Epidermal melanocyte (primary cell): ENCODE measurements around the gene IGFBP2.

Experiments used
- DNase-seq: peaks from one replicate; pipeline ENCODE4 v3.0.0; 2011; ENCODE audit warnings: low spot score; ENCODE audit not compliant: insufficient read length

IGFBP2 gene

DNA sequence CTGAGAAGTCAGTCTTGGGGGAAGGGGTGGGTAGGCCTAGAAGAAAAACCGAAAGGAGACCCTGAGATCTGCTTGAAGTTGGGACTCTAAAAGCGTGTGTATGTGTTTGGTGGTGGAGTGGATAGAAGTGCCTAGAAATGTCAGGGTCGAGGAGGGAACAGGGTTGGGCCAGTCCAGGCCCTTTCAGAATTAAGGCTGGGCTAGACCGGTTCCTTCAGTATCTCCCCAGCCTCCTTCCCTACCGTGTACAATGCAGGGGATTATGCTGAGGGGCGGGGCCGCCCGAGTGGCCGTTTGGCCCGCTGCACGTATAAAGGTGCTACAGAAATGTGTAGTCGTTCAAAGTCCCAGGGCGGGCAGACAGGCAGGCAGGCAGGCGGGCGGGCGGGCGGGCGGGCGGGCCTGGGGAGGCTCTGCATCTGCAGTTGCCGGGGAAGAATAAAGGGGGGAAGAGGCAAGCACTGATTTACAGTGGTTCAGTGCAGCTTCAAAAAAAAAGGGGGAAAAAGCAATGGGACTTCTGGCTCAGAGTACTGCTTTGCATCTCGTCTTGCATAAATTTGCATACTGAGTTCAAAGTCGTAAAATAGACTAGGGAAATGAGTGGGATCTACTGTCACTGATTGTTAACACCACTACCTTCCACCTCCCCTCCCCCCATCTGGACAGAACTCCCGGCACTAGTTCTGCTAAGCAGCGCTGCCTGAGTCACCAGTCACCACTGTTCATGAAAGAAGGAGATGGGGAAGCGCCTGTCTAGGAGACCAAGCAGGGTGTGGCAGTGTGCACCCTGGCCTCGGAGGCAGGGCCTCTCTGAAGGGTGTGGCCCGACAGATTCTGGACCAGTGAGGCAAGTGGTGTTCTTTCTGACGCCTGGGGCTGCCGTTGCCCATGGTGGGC lies 3.6 kb downstream of the IGFBP2 start:
- DNase-seq: no peak

DNA sequence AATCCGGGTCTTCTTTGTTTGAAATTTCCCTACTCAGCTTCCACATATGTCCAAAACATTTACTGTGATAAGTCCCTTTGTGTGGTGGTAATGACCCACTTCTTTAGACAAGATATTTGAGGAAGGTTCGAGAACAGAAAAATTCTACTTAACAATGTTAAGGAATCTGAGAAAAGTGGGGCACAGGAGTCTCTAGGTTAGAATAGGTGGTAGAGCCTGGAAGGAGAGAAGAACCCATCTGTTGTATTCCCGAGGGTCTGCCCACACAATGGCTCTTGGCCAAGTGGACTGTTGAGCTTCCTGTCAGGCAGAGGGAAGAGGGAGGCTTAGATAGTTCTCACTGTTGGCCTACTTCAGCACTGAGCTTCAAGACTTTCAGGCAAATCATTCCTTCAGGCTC lies 4.3 kb downstream of the IGFBP2 start:
- no peak for DNase-seq

DNA sequence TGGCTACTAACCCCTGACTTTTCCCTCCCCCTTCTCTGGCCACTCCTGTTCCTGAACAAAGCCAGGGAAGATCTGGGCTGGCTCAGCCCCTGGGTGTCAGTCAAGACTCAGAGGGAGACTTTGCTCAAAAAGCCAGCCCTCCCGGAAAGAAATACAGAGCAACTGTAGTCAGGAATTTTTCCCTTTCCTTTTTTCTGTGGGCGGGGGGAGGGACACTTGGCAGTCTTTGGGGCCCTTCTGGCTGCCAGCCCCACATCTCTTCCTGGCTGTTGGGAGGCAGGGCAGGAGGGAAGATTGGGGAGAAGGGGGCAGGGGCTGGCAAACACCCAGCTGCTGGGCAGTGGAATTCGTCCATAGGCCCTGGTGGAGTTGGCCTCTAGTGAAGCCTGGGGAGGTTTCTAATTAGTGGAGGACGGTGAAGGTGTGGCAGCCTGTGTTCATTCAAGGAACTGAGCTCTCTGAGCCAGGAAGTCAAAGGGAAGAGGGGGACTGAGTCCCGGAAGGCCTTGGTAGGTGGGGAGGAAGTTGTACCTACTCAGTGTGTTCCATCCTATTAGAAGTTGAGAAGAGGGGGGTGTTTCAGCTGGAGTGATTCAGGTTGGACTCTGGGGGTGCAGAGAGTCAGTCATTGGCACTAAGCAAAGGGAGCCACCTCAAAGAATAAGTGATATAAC lies 10.9 kb downstream of the IGFBP2 start:
- no peak for DNase-seq

DNA sequence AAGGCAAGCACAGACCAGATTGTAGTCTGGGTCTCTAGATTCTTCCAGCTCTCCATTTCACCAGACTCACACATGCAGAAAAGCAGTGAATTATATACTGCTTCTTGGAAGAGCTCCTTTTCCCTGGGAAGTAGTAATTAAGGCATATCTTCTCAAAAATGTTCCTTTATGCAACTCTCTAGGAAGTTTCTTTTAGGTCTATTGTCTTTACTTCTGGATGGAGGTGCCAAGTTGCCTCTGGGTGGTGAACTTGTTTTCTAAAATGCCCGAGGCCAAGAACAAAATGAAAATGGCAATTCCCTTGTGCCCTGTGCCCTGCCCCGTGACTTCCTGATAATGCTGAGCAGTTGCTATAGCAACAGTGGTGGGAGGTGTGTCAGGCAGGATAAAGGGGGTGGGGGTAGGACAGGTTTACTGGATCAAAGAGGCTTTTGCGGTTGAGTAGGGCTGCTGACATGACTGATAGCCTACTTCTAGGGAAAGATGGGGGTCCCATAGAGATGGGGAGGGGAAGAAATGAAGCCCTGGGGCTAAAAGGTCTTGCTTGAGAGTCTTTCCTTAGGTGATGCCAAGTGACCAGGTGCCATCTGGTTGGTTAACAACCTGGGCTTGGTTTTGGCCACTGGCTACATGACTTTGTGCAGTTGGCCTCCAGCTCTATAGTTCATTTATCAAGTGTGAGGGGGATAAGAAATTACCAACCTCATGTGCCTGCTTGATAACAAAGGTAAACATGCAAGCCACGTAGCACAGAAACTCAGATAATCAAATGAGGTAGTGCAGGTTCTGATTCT lies 11.8 kb downstream of the IGFBP2 start:
- no peak for DNase-seq

DNA sequence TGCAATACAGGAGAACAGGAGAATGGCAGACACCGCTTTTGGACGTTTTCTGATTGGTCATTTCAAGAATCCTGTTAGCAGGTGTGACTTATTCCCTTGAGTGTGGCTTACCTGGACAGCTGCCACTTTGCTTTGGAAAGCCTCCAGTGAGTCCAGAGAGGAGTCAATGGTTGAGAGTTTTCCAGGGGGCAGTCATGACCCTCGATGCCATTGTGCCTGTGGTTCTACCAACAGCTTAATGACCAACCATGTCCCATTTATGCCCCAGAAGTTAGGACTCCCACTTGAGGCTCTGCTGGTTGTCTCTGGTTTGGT lies 12.4 kb downstream of the IGFBP2 start:
- DNase-seq: no peak

GRCh38 chr2:216646116-216646515 lies 12.9 kb downstream of the IGFBP2 start:
- no peak for DNase-seq

DNA sequence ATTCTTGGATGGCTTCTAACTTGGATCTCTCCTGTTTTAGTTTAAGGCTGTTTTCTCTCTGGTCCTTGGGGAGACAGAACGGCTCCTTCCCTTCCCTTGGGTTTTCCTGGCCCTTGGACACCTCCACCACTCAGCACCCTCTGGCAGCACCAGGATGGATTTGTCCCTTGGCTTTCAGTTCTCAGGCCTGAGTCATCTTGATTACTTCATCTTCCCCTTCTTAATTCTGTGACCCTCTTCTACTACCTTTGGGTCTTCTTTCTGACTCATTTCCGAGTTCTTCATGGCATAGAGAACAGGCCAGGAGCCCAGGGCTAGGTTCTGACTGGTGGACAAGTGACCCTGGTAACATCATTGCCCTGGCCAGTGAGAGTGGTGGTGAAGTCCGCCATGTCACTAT lies 14.9 kb downstream of the IGFBP2 start:
- DNase-seq: no peak

GRCh38 chr2:216649574-216649973 lies 16.4 kb downstream of the IGFBP2 start:
- no peak for DNase-seq

DNA sequence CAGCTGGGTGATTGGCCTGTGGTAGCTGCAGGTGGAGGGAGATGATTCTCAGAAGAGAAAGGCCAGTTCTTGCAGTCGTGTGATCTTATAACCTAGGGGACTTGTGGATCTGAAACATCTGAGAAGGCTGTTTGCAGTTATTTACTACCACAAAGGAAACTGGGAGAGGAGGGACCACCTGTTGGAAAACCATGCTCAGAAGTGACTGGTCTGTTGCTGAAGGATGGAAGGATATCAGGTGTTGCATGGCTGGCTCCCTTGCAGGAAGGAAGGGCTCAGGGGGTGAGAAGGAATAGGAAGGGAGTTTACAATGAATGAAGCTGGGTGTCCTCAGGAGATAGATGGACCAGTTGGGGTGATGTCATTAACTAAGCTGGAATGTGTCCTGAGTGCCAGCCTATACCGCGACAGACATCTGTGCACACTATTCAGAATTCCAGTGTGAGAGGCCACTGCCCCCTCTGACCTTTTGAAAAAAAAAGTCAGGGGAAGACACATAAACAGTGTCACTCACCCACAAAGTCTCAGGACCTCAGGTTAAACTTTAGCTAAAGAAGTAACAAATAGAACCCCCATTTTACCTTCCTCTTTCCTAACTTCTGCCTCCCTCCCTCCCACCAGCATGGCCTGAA lies 17.5 kb downstream of the IGFBP2 start:
- no peak for DNase-seq

DNA sequence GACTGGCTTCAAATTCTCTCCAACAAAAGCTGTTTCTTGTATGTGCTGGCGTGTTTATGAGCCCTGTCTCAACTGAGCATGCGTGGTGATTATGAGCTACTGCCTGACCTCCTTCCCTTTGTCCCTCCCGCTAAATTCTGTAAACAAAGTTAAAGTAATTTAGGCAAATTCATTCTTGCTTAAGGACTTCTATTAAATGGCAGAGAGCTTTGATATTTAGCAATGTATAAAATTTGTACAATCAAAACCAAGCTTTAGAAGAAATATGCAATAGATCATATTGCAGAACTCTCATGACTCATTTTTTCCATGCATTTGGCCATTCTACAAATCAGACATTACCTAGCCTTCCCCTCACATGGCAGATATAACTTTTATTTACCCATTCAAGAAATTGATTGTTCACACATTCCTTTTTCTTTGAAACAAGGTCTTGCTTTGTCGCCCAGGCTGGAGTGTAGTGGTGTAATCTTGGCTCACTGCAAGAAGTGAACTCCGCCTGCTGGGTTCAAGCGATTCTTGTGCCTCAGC lies 18.2 kb downstream of the IGFBP2 start:
- no peak for DNase-seq

DNA sequence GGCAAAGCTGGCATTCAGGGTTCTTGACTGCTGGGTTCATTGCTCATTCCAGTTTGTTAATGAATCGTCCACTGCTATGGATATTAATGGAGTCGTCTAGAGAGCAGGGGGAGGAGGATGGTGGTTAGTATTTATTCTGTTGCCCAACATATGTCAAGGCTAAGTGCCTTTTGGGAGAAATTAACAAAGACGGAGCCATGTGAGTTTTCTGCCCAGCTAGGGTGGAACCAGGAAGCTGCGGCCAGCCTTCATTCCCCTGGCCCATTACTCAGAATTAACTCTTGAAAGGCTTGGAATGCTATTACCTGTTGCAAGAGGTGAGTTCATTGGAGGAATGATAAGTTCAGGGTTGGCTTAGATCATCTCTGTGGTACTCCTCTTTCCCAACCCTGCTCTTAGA lies 19.3 kb downstream of the IGFBP2 start:
- DNase-seq: no peak

DNA sequence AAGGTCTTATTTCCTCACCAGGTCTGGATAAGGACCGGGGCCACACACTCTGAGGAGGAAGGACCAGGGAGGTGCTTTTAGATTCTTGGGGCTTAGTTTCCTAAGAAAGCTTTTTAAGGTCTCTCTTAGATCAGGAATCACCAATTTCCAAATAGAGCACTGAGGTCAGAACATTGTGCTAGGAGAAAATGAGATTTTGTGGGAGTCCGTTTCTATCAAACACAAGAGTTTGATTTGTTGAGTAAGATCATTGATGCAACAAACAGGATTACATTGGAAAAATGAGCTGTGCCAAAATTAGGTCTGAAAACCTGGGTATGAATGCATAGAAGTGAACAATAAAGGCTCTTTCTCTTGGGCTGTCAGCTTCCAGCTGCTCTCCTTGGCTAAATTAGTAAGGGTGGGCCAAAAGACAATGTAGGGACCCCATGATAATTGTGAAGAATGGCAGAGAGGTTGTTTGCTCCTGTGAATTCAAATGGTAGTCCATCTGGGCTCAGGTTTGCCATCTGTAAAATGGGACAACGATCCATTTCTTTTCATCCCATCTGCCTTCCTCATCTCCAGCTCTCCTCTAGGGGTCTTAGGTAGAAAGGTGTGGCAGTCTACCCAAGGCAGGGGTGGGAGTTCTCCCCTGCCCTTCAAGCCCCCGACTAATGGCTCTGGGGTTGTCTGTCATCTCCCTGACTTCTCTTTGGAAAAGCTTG lies 20.0 kb downstream of the IGFBP2 start:
- DNase-seq: no peak

DNA sequence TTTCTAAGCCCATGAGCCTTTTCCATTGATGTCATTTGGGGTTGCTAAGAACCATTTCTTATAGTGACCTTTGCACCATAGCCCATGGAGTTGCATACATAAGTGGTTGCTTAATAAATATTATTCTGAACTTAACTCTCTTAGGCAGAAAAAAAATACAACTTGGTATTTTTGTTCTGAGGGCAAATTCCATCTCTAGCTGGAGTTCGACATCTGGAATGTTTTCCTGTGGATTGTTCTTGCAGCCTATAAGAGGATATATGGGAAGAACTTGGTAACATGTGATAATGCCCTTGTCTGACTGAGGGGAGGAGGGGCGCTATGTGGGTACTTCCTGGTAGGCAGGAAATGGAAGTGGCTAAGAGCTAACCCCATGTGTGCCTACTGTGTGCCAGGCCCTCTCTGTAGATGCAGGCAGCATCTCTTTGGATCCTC lies 20.7 kb downstream of the IGFBP2 start:
- DNase-seq: no peak

DNA sequence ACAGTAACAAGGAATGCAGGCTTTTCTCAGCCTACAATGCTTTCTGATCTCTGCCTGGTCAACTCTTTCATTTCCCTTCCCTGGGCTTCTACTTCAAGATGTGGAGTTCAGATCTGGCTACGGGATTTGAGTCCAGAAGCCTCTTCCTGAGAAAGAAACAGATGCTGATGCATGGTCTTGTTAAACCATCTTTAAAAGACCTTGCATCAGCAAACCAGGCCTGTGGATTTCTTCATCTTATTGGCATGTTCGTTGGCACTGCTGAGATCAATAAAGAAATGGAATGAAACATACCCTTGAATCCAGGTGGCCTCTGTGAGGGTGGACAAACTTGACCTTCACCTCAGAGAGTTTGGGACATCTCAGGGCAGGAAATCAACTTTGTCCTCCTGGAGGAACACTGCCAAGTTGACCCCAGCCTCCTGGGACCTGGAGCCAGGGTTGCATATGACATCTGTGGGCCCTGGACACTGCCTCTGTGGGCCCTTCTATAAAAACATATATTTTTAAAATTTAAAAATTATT lies 21.4 kb downstream of the IGFBP2 start:
- DNase-seq: no peak

DNA sequence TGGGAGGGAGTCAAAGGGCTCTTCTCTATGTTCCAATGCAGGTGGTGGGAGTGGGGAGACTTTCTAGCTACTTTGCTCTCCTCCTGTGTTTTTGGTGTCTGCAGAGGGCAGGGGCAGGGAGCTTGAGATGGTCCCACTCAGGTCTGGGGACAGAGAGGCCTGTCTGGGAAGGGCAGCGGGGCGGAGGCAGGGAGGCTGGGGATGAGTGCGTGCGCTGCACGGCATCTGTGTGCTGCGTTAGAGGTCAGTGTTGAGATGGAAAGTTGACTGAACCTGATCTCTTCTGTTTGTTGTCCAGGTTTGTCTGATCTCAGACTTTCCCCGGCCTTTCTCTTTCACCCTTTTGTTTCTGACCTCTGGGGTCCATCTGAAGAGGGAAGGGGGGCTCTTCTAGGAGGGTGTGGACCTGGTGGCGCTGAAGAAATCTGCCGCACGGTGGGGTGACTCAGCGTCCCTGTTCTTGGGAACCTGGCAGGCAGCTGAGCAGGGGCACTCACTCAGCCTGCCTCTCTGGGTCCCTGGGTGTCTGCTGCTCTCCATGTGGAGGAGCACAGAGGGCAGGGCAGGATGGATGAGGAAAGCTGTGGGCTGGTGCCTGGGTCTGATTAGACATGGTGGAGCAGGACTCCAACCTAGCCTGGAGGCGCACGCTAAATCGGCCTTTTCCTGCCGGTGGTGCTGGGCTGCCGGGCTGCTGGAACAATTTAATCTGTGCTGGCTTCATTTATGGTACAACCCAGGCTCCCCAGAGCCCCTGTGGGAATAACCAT lies 24.1 kb downstream of the IGFBP2 start:
- DNase-seq: no peak

DNA sequence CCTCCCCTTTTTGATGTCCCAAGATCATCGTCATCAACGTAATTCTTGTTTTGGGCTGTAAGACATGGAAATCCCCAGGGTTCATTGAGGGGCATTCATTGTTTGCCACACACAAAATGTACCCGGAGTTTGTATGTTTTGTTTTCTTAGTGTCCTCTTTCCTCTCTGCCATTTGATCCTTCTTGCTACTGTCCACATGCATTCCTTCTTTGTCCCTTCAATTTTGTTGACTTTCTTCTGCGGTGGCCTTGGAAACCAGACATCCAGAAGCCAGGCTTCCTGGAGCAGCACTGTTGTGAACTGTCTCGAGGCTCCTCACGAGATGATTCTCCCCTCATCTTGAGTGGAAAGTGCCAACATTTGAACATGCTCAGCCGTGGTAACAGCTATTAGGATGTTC lies 24.8 kb downstream of the IGFBP2 start:
- DNase-seq: no peak

- no peak for DNase-seq
These were observed 25.5 kb downstream of the IGFBP2 start for GRCh38 chr2:216658757-216659156.

GRCh38 chr2:216659276-216659675 lies 26.1 kb downstream of the IGFBP2 start:
- no peak for DNase-seq

- no peak for DNase-seq
These were observed 27.3 kb downstream of the IGFBP2 start for GRCh38 chr2:216660496-216660895.

- DNase-seq: no peak
These were observed 27.8 kb downstream of the IGFBP2 start for GRCh38 chr2:216661051-216661450.
